Globus pallidus (tissue), 1 donor: ENCODE measurements around the gene ITGB2.
A peak's percentile ranks its signal among the peaks of the same experiment; 100 is the strongest.

Source experiments
- DNase-seq: peaks from one replicate; pipeline ENCODE4 v3.0.0-alpha.2; 2015; ENCODE audit warnings: low spot score

ITGB2 gene

DNA sequence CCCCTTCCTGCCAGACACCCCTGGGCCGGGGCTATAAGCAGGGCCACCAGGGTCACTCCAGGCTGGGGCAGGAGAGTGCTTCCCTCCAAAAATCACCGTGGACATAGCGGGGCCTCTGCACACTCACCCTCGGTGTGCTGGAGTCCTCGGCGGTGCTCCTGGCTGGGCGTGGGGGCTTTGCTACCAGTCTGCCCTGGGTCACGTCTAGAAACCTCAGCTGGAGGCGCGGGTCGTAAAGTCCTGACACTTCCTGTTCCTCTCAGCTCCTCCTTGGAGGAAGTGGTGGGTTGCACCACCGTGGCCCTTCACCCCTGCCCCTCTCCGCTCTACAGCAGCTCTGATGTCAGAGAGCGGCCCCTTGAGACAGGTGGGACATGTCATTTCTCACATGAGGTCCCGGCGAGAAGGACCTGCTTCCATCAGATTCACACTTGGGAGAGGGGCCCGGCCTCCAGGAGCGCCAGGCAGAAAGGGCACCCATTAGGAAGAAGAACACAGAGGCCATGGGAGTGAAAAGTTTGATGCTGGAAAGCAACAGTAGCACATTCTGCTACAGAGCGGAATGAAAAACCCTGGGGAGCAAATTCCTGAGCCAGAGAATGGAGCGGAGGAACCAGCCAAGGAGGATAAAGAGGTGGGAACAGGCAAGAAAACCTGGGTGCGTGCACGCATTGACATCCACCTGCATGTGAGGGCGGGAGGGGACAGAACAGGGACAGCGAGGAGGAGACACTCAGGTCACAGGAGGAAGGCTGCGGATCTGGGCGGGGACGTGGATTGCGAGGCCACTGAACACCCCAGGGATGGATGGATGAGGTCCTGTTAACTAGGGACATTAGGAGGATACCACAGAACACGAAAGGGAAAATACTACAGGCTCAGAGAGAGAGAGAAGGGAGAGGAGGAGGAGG is at the start of gene ITGB2:
ITGB2 (minus strand) TSS at position 206 of the 911 bp plus-strand sequence. CDS start 10,117 bp downstream, outside the sequence.
- DNase-seq: no peak

DNA sequence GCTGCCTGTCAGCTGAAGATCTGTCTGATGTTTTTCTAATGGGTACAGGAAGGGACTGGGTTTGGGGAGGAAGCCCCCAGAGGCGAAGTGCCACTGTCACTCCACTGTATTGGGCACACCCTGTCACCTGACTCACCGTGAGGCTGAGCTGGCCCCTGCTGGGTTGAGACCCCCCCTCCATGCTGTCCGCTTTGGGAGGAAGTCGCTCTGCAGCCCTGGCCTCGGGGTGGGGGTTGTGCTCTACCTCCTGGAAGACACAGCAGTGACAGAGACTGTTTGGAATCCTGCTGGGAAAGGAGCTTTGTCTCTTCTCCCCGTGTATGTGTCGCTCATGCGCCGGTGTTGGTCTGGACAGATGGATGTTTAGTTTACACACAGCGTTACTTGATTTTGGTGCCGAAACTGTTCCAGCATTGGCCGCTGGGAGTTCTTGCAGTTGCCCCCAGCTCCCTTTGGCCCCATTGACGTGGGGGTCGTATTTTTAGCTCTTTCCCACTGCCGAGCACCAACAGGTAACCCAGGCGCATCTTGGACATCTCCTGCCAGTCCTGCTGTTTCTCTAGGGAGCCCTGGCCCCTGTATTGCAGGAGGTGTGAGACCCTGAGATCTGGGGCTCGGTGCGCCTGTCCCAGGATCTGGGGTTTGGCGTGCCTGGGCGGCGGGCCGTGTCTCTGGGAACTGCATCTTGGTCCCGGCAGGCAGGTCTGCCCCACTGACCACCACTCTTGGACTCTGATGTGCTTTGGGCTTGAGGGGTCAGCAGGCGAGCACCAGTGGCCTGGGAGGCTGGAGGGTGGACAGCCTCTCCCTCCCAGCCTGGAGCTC is 49.4 kb upstream of the ITGB2 start:
- no peak for DNase-seq

DNA sequence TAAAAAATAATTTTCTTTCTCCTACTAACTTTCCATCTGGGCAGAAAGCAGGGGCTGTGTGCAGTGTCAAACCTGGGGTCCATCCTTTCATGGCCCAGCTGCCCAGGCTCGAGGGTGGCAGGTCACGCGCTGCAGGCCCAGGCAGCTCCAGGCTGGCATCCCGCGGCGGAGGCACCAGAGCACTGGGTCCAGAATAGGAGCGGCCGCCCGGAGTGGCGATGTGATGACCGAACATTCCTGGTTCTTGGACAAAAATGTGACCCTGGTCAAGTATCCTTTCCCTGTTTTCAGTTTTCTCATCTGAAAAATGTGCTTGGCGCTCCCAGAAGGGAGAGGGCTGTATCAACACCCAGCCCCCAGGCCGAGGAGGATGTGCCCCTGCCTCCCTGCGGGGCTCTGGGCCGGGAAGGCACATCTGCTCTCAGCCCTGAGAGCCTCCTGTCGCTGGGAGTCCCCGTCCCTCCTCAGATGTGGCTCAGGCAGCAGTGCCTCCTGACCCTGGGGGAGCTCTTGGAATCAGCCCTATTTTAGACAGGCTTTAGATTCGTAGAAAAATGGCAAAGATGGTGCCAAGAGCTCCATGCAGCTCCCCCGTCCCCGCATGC is 48.5 kb upstream of the ITGB2 start:
- DNase-seq: no peak

DNA sequence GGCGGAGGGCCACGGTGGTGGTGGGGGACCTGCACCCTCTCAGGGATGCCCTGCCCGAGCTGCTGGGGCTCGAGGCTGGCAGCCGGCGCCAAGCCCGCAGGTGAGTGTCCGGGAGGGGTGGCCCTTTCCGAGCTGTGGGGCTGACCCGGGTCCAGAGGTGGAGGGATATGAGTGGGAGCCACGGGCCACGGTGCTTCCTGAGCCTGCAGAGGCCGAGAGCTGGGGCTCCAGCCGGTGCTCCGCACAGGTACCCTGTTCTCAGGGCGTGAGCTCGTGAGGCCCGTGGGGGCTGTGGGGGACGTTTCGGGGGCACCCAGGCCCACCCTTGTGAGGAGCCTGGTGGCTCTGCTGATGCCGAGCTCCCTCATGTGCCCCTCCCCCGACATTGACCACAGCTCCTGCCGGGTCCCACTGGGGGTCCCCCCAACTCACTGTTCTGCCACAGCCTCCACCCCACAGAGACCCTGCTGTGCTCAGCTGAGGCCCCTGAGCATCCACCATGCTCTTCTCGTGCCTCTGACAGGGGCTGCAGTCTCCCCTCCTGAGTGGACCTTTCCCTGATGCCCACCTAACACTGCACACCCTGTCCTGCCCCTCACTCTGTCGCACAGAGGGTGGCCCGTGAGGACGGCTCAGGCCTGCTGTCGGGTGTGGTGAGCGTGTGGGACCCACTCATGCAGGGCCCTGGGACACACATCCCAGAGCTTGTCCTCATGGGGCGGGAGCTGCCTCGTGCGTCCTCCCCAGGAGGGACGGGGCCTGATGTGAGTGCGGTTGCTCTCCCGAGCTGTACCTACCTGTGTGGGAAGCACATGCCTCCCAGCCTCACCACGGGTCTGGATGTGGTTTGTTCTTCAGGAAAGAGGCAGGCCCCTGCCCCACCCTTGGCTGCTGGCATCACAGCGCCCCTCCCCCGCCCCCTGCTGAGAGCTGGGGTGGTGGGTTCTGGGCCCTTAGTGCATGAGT is 46.7 kb upstream of the ITGB2 start:
- DNase-seq: no peak

DNA sequence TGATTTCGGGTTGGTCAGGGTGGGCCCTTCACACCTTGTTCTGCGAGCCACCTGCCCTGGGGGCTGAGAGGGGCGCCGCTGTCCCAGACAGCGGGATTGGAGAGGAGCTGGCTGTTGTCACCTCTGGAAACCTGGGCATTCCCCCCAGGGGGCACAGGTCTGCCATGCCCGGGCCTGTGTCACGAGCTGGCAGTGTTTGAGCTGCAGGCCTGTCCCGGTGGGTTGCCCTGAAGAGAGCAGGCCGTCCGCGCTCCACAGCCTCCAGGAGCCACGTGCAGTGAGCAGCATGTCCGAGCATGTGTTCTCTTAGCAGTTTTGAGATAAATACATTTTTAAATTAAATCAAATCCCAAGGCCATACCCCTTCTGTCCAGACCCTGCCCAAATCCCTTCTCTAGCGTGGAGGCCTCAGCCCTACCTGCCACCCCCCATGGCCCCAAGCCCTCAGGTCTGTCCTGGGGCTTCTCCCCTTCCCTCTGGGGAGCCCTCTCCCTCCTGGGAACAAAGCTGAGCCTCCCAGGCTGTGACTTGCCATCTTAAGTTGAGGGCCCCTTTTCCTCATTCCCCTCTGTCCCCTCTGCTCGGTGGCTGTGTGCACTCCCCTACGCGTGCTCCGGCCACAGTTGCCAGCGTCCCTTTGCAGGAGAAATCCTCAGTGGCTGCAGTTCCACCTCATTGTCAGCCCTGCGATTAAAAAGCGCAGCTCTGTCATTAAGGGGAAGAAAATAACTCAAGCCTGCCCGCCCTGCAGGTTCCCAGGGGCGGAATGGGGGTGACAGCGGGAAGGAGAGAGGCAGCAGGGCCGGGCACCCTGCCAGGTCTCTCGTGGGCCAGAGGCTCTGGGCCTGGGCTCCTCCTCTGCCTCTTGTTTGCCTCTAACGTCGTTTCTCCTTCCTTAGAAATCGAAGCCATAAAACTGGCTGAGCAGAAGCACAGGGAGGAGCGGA is 45.7 kb upstream of the ITGB2 start:
- peak; percentile 29 for DNase-seq

DNA sequence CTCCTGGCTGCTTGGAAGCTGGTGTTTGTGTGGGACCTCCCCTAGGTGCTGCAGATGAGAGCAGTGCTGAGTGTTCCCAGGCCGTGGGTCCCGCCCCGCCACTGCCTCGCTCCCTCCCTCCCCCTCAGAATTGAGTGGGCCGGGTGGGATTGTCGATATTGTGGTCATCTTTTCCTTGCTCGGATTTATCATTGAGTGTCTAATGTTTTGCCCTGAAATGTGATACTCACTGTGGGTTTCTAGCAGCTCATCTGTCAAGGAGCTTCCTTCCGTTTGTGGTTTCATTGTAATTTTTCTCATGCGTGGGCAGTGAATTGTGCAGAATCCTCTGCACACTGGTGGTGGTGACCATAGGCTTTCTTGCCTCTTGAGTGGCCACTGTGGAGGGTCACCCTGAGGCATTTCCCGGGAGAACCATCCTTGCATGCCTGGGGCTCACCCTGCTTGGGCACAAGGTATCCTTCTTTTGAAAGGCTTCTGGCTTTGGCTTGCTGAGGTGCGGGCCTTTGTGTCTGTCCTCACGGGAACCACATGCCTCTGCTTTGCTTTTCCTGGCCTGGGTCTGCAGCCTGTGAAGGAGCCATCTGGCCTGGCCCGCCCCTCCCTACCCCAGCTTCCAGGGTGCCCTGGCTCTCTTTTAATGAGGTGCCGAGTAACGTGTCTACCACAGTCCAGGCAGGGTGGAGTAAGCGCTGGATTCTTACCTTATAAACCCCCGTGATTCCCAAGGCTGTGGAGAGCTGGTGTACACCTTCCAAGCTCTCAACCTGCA is 44.7 kb upstream of the ITGB2 start:
- no peak for DNase-seq

DNA sequence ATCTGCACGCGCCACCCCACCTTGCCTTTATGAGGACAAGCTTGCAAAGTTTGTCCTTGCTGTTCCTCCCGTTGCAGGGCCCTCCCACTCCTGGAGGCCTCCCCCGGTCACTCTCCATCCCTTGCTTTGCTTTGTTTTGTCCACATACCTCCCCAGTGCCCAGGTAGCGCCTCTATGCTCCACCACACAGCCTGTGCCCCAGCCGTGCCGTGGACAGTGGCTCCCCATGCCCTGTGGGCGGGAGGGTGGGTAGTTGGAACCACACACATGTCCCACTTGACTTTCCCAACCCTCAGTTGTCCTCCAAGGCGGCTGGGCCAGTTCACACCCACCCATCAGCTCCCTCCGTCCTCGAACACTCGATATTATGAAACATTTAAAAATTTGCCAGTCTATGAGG is 43.7 kb upstream of the ITGB2 start:
- no peak for DNase-seq

DNA sequence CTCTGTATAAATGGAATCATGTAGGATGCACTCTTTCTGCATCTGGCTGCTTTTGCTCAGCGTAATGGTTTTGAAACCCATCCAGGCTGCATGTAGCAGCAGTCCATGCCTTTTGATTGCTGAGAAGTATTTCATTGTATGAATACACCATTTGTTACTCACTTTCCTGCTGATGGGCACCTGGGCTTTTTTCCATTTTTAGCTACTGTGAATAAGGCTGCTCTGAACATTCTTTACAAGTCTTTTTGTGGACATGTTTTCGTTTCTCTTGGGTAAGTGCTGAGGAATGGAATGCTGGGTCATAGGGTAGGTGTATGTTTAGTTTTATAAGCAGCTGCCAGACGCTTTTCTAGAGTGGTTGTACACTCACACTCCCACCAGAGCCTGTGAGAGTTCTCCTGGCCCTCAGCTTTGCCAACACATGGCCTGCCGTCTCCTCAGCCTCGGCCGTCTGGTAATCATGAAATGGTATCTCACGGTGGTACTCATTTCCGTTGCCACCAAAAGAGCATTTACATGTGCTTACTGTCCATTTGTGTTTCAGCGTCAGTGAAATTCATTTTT is 41.8 kb upstream of the ITGB2 start:
- no peak for DNase-seq

DNA sequence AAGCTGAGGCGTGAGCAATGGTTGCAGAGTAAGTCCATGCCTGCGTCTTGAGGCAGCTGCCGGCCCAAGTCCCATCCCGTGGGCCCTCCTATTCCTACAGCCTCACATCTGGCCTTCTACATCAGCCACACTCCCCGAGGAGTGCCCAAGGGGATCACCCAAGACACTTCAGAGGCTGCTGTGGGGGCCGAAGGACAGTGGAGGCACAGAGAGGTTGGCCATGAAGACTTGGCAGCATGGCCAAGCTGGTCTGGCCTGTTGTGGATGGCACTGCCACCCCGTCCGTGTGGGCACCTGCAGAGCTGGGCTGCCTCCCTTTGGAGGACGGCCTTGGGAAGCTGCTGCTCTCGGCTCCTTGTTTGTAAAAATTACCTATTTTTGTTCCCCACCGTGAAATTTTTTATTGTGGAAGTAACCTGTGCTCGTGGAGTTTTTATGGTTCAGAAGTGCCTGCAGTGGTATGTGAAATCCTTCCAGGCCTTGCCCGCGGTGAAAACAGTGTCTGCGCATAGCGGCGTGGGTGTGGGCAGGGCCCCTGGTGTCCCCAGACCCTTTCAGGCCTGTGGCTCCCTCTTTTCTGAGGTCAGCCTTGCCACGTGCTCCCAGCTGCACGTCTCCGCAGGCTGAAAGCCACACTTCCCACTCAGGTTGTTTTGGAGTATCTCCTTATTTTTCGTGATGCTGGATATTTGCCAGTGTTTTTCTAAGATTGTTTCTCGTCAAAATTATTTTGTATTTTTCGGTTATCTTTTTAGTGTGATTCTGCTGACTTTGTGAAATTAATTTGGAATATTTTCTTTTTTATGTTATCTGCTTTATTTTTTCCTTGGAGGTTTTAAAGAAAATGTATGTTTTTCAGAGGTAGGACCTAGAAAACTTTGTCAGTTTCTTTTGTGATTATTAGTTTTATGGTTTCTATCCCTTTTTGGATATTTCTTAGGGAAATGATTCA is 39.7 kb upstream of the ITGB2 start:
- no peak for DNase-seq

DNA sequence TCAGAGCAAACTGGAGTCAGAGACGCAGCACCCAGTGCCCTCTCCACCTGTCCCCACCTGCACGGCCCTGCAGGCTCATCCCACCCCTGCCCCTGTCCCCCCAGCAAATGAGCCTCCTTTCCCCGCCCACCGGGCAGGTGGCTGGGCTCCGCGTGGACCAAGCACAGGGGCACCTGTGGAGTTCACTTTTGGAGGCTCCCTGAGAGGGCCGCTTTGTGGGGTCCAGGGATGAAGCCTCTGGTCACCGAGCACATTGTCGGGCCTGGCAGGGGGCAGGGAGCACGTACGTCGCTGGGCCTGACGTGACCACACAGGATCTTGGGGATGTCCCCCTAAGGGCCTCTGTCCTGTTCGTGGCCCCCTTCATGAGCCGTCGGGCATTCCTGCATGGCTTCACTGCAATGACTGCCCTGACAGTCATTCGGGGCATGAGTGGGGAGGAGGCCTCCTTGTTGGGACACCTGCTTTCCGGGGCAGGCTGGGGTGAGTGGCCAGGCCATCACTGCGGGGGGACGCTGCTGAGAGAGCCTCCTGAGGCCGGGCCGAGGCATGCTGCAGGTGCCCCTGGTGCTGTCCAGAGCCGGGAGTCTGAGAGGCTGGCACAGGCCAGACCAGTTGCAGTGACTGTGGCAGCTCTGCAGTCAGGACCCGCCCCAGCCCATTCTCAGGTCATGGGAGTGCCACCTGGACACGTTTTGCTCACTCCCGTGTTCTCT is 38.8 kb upstream of the ITGB2 start:
- DNase-seq: no peak

DNA sequence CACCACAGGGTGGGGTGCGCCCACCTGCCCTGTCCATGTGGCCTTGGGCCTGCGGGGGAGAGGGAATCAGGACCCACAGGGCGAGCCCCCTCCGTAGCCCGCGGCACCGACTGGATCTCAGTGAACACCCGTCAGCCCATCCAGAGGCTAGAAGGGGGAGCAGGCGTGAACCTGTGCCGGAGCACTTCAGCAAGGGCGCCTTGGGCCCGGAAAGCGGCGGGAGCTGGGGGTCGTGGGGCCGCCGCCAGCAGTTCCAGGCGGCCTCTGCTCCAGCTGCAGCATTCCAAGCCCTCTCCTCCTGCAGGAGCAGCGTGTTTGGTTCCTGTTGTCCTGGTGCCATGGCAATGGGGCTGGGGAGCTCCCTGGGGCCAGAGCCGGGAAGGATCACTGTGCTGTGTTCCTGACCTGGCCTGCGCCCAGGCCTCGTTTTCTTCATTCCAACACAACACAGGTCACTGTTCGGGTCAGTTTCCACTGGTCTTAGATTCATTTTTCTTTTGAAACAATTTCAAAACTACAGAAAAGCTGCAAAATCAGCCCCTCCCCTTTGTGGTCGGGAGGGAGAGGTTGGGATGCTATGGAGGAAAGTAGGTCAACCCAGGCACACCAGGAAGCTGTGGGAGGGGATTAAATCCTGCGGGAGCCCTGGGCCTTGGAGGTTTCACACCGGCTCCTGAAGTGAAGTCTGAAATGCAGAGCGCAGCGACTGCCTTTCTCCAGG is 37.9 kb upstream of the ITGB2 start:
- DNase-seq: no peak

- DNase-seq: no peak
Measured at GRCh38 chr21:44957901-44958451, 37.3 kb upstream of the ITGB2 start.

- DNase-seq: no peak
Measured at GRCh38 chr21:44957047-44957831, 36.5 kb upstream of the ITGB2 start.

DNA sequence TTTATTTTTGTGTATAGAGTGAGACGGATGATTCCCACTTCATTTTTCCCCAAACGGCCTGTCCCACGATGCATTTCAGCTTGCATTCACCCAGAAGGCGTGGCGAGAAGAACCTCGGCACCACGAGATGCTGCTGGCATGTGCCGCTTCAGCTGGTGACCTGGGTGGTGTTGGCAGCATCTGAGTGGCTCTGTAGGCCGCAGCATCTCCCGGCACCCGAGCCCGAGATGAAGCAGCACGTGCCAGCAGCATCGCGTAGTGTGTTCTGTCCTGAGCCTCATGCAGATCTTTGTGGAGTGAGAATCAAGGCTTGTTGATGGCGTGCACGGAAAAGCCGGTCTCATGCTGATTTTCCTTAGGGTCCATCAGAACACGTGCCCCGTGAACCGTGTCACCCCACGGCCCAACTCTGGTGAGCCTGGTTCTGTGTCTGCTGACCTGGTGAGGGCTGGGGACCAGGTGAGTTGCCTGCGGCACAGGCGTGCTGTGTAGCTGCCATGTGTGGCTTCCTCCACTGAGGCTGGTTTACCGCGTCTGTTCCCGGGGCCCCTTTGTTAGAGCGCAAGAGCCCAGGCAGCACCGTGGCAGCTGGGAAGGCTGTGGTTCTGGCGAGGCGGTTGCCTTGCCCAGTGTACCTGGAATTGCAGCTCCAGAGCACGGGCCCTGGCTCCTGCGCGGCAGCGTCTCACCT is 35.8 kb upstream of the ITGB2 start:
- DNase-seq: no peak

DNA sequence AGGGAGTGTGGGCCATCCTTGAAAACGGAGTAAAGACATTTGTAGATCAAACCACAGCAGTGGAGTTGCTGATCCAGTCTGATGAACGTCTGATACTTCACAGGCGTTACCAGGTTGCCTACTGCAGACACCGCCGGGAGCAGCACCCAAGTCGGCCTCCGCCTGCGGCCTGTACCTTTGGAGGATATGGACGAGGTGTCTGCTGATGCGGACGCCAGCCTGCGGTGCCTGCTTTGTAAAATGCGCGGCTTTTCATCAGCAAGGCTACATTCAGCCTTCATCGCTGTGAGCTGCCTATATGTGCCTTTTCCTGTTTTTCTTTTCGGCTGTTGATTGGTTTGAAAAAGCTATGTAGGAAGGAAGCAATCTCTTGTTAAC is 35.1 kb upstream of the ITGB2 start:
- no peak for DNase-seq
